ENCODE data around the gene PRMT5. TPM values are rescaled to one million over a fixed set of nuclear protein-coding genes. Genes with fewer than 3 reads are reported as not detected.

The PRMT5 gene
- total RNA-seq, 1 experiment from 2014 or later, result 201 TPM

DNA sequence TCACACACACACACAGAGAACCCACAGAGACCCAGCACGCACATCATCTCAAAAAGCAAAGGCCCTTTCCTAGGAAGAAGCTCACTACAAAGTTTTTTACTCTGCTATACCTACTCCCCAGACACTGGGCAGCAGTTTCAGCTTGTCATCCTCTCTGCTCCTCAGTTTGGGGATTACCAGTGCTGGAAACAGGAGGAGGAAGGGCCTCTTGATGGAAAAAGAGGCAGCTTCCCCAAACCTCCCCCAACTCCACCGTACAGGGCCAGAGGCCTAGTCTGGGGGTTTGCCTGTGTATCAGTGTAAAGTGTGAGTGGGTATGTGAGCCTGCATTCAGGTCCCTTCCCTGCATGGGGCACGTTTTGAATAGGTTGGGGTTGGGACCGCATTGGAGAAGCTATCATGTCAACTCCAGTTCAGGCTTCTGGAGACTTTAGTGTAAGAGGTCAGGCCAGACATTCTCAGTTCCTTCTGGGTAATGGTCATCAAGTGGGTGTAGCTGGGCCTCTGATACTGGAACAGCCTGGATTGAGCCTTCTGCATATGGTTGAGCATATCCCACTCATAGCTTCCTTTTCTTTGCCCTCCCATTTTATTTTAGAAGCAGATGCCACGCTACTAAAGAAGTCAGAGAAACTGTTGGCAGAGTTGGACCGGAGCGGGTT, 45.0 kb downstream of the PRMT5 start:
- Mint-ChIP-seq H3K27ac (ENCODE audit: low read depth, unreplicated experiment) (no peak overlapping the region), H3K9me3 (ENCODE audit: unreplicated experiment) (no peaks in the 10 kb centered on the region), H3K4me1 (ENCODE audit: insufficient read depth, unreplicated experiment) (peaks cover 13% of the 10 kb centered on the region), H3K27me3 (ENCODE audit: insufficient read depth, unreplicated experiment) (no peaks in the 10 kb centered on the region), H3K36me3 (ENCODE audit: insufficient read depth, unreplicated experiment) (peaks cover 5% of the 10 kb centered on the region), H3K4me3 (ENCODE audit: unreplicated experiment) (no peak overlapping the region)
- POLR2A ChIA-PET, result interaction anchor here (0.6 to 10.8 kb wide), 4 partner anchors 12 to 1443 kb away, joined by 3 to 116 read pairs (median 3); partner anchors contain the start of gene LRP10
- no TSS peak for BruUV-seq (replicated peaks)
- no peak for DNase-seq (ENCODE audit: unreplicated experiment)
- TF ChIP-seq, protein P1, sequence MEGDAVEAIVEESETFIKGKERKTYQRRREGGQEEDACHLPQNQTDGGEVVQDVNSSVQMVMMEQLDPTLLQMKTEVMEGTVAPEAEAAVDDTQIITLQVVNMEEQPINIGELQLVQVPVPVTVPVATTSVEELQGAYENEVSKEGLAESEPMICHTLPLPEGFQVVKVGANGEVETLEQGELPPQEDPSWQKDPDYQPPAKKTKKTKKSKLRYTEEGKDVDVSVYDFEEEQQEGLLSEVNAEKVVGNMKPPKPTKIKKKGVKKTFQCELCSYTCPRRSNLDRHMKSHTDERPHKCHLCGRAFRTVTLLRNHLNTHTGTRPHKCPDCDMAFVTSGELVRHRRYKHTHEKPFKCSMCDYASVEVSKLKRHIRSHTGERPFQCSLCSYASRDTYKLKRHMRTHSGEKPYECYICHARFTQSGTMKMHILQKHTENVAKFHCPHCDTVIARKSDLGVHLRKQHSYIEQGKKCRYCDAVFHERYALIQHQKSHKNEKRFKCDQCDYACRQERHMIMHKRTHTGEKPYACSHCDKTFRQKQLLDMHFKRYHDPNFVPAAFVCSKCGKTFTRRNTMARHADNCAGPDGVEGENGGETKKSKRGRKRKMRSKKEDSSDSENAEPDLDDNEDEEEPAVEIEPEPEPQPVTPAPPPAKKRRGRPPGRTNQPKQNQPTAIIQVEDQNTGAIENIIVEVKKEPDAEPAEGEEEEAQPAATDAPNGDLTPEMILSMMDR (IDR thresholded peaks at IDR 0.05; ENCODE audit: unreplicated experiment), result no peak
- intact Hi-C loops (cut with micrococcal nuclease), result no loop called here
- CTCF ChIA-PET, result interaction anchor here (0.6 to 9.3 kb wide), 10 partner anchors 12 to 327 kb away, joined by 3 to 100 read pairs (median 4); partner anchors contain the start of genes LRP10 and RBM23

GRCh38 chr14:22883173-22883976, 45.8 kb downstream of the PRMT5 start, which contains the start of gene REM2:
REM2 (plus strand) TSS chr14:22883222; CDS start chr14:22883288, 66 bp downstream.
- no TSS peak for BruUV-seq (replicated peaks)
- Mint-ChIP-seq H3K4me1 (ENCODE audit: insufficient read depth, unreplicated experiment) (peaks cover 13% of the 10 kb centered on the region), H3K36me3 (ENCODE audit: insufficient read depth, unreplicated experiment) (peaks cover 9% of the 10 kb centered on the region), H3K27ac (ENCODE audit: low read depth, unreplicated experiment) (no peak within 1 kb of the TSS), H3K27me3 (ENCODE audit: insufficient read depth, unreplicated experiment) (no peaks in the 10 kb centered on the region), H3K4me3 (ENCODE audit: unreplicated experiment) (no peak within 1 kb of the TSS), H3K9me3 (ENCODE audit: unreplicated experiment) (no peaks in the 10 kb centered on the region)
- POLR2A ChIA-PET, result interaction anchor here (0.9 to 10.8 kb wide), 7 partner anchors 10 to 418 kb away, joined by 3 to 116 read pairs (median 3); partner anchors contain the start of genes DAD1, LRP10 and PRMT5
- intact Hi-C loops (cut with micrococcal nuclease), result no loop called here
- no peak for DNase-seq (ENCODE audit: unreplicated experiment)
- TF ChIP-seq, protein P1 (IDR thresholded peaks at IDR 0.05; ENCODE audit: unreplicated experiment), result no peak
- CTCF ChIA-PET, result interaction anchor here (0.7 to 4.1 kb wide), 6 partner anchors 11 to 326 kb away, joined by 3 to 54 read pairs (median 10); partner anchors contain the start of genes LRP10 and RBM23

- intact Hi-C loops (cut with micrococcal nuclease), result no loop called here
- CTCF ChIA-PET, result interaction anchor here (1.0 to 4.1 kb wide), 6 partner anchors 10 to 176 kb away, joined by 3 to 54 read pairs (median 12); partner anchors contain the start of gene LRP10
- POLR2A ChIA-PET, result interaction anchor here (0.7 to 10.8 kb wide), 8 partner anchors 8 to 293 kb away, joined by 3 to 116 read pairs (median 6); partner anchors contain the start of genes DAD1, LRP10 and PRMT5
- H3K27me3 Mint-ChIP-seq (ENCODE audit: insufficient read depth, unreplicated experiment), result no peaks in the 10 kb centered on the region
- DNase-seq (ENCODE audit: unreplicated experiment), result peak; percentile 39
- H3K4me1 Mint-ChIP-seq (ENCODE audit: insufficient read depth, unreplicated experiment), result peaks cover 13% of the 10 kb centered on the region
- no TSS peak for BruUV-seq (replicated peaks)
- TF ChIP-seq, protein P1 (IDR thresholded peaks at IDR 0.05; ENCODE audit: unreplicated experiment), result no peak
- no peak overlapping the region for H3K4me3 Mint-ChIP-seq (ENCODE audit: unreplicated experiment)
- H3K36me3 Mint-ChIP-seq (ENCODE audit: insufficient read depth, unreplicated experiment), result peaks cover 16% of the 10 kb centered on the region
- H3K9me3 Mint-ChIP-seq (ENCODE audit: unreplicated experiment), result no peaks in the 10 kb centered on the region
- H3K27ac Mint-ChIP-seq (ENCODE audit: low read depth, unreplicated experiment), result no peak overlapping the region
Measured at GRCh38 chr14:22882529-22883172, 46.5 kb downstream of the PRMT5 start.
